NCI-H510A (cell line): ENCODE data around the gene HTR7.

Source experiments
- DNase-seq: peaks from one replicate; lab custom pipeline; 2025; lab: John Stamatoyannopoulos, UW

HTR7 gene

DNA sequence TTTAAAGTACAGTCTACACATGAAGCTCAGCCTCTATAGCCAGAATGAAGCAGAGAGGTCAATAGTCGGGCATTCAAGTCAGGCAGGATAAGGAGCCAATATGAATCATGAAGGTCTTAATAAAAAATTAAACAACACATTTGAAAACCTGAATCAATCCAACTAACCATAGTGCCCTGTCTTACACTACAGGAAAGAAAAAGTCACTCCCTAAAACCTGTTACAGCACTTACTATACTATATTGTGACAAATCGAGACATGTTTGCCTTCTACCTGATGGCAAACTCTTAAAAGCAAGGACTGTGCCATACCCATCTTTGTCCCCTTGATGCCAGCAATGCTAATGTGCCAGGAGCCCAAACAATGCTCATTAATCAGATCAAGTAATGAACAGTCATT lies 117.6 kb downstream of the HTR7 start:
- no peak for DNase-seq

DNA sequence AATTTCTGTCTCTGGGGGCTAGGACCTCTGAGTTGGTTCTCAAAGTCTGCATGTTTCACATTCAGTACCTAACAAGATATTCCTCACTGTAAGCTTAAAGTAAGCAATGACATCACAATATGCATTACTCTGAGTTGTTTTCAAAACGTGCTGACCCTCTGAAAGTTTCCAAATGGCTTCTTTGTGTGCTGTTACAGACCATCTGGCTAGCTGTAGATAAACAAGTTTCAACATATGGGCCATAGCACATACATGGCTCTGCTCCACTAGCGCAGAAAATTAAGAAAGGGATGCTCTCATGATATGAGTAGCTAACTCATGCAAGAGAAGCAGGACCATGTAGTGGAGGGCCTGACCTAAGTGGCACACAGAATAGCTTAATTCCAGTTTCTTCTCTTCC lies 119.0 kb downstream of the HTR7 start:
- no peak for DNase-seq

DNA sequence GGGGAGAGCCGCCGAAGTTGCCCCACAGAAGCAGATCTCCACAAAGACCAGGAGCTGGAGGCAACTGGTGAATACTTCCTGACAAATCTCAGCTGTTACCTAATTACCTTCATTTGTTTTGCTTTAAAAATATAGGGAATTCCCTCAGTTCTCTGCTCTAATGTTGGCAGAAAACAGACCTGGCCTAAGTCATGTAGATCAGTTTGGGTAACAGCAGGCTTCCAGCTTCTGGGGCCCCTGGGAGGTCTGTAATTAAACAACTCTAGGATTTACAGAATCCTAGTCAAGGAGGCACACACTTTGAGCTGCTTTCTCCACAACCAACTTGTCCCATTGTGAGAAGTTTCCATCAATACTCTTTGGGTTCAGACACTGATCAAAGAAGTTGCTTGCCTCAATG lies 123.4 kb downstream of the HTR7 start:
- DNase-seq: no peak

DNA sequence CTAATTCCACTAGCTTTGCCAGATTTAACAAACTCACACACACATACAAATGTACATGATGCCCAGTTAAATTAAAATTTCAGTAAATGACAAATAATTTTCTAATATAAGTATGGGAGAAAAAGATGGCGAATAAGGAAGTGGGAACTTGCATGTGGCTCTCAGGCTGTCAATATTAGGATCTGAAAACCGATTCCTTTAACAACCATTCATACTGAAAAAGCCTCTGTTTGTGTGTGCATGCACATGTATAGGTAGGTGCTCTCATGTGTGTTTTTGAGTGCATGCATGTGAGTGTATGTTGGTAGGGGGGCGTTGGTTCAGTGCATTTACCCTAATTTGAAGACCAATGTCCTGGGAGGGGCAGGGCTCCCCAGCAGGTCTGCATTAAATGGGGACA lies 125.3 kb downstream of the HTR7 start:
- DNase-seq: no peak

DNA sequence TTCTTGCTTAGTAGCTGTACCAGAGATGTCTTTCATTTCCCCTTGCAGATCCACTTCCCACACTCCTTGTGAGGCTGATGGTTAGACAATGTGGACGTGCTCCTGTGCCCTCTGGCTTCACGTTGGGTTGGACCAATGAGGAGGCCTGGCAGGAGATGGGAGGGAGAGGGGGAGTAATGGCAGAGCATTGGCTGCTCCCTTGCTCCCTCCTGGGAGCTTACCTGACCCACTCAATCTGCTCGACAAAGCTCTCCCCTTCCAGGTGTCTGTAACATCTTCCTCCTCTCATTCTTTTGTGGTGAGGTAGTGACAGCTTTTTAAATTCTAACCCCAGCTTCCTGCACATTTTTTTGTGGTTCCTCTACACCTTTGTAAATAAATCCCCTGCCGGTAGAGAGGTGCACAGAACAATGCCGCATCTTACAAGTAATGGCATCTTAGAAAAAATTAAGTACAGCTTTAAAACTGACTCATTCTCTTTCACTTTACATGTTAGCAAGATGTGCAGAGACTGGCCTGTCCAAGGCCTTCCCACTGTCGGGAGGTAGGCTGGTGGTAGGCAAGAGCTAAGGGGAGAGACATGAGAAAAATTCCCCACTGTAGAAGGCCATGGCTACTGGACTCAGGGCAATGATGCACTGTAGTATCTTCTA lies 134.3 kb downstream of the HTR7 start:
- DNase-seq: no peak

DNA sequence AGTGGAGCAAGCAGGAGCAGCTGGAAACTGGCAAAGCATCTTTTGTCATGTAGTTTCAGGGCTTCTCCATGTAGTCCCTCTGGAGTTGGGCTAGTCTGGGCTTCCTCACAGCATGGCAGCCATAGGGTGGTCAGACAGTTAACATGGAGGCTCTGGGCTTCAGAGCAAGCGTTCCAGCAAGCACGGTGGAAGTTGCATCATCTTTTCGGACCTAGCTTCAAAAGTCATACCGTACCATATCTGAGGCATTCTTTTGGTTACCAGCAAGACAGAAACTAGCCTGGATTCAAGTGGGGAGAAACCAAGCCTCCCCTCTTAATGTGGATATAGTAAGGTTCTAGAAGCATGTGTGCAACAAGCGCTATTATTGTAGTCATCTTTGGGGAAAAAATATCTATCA lies 135.0 kb downstream of the HTR7 start:
- DNase-seq: no peak

DNA sequence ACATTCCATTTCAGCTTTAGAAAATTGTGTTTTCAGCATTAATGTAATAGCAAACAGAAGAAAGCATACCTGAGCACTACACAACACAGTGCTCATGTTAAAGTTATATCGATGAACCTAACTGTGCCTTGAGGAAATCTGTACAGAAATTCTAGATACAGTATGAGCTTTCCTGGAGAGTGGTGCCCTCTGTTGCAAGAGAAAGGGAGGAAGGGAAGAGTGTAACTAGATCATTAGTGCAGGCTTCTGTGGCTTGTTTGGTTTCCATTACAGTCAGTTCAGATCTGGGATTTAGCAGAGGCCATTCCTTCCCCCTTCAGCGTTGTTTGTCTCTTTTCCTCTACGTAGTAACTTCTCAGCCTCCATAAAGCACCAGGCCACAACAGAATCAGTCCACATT lies 139.7 kb downstream of the HTR7 start:
- DNase-seq: no peak

DNA sequence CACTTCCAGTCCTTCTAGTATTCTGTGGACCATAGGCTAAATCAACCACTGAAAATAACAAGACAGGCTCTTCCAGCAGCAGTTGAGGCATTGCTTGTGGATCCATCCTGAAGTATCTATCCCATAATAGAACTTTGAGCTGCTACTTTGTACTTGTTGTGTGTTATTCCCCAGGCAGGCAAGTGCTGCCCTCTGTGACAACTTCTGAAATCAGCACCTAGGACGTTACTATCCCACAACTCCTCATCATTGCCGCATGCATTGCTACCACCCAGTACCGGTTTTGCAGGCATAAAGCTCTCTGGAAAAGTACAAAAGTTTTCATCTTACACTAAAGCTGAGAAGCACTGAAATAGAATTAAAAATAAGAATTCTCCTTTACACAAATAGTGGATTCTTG lies 145.3 kb downstream of the HTR7 start:
- DNase-seq: no peak

DNA sequence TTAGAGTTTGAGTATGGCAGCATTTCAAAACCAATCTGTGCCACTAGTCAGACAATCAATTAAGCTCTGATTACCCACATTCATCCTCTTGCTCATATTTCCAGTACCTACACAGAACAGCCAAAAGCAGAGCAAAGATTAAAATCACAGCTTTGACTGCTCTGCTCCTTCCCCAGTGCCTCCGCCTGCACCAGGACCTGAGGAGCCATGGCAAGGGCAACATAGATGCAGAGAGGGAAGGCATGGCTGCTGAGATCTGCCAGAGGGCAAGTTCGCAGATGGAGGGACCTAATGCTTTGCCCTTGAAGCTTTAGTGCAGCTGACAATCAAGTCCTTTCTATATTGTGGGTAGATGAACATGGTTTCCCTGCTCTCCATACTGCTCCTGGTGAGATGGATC lies 148.1 kb downstream of the HTR7 start:
- no peak for DNase-seq

DNA sequence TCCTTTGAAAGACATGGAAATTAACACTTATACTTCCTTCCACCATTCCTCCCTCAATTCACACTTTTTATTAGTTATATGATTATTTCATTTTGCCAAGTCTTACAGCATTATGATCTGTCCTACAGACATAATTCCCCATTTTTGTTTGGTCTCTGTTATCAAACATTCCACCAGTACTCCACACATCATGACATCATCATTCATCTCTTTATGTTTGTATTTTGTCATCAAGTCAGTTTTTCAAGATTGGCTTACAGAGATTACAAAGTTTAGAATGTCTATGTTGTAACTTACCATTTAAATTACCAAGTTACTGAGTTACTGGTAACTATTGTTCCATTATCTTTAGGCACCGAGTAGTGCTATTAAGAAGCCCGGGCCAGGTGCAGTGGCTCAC lies 150.2 kb downstream of the HTR7 start:
- DNase-seq: no peak

DNA sequence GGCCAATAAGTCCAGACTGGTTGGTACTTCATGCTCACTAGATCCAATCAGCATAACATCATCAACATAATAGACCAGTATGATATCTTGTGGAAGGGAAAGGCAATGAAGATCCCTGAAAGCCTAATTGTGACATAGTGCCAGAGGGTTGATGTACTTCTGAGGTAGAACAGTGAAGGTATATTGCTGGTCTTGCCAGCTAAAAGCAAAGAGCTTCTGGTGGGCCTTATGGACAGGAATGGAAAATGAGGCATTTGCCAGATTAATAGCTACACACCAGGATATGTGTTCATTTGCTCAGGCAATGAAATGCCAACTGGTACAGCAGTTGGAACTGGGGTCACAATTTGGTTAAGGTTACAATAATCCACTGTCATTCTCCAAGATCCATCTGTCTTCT lies 156.4 kb downstream of the HTR7 start:
- DNase-seq: no peak

DNA sequence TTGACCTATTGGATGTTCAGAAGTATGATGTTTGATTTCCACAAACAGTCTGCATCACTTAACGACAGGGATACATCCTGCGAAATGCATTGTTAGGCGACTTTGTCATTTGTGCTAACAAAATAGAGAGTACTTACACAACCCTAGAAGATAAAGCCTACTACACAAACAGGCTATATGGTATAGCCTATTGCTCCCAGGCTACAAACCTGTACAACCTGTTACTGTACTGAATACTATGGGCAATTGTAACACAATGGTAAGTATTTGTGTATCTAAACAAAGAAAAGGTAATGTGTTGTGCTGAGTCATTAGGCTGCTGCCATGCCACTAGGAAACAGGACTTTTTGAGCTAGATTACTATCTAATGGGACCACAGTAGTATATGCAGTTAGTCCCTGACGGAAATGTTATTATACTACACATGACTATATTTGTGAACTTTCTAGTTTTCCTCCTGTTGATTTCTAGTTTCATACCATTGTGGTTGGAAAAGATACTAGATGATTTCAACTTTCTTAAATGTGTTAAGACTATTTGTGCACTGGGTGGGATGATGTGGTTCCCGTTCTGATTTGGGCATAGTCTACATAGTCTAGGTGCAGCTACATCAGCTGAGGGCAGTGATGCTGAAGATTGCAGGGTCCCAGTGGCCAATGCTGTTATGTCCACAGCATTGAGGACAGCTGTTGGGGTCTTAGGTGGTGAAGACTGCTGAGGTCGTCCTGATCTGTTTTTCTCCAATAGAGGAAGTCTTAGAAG lies 161.7 kb downstream of the HTR7 start:
- DNase-seq: no peak
